A549 (cell line): ENCODE results near the gene SWAP70. TPM values are rescaled to one million over a fixed set of nuclear protein-coding genes. Genes with fewer than 3 reads are reported as not detected.

ENCODE experiments used
- ATAC-seq, 2 experiments: fragments of 200-7000 bp in 1 of 2; fragments of >200 bp in 1 of 2; cut with Nextera tagmentation in 1 of 2; cut with Tn5 transposase in 1 of 2; 3 replicates each; pipeline versions ENCODE4 v1.8.0 to v1.9.1; 2018 to 2020; ENCODE audit warnings: mild to moderate bottlenecking in 1 of 2, moderate library complexity in 1 of 2
- CTCF ChIA-PET: fragments of 300-600 bp; sonication (Branson Sonifier 250); formaldehyde crosslinking; extraction: SDS; loops from one replicate; lab custom pipeline; 2021; ENCODE audit warnings: antibody characterized with exemption, inconsistent platforms; lab: Yijun Ruan, JAX
- POLR2A ChIA-PET: fragments of 350-600 bp; formaldehyde crosslinking; extraction: SDS; loops from one replicate; lab custom pipeline; 2021; ENCODE audit warnings: antibody characterized with exemption, inconsistent platforms; lab: Yijun Ruan, JAX
- DNase-seq, 2 experiments: peaks; one replicate each; pipeline versions ENCODE4 v3.0.0 to v3.0.0-alpha.2; 2011 to 2016; ENCODE audit warnings: low read depth in 1 of 2, low spot score in 1 of 2
- FAIRE-seq: peaks from 2 replicates; lab custom pipeline; 2011; peaks lifted over from hg19 to GRCh38; lab: Jason Lieb, UNC
- H3K27ac ChIP-seq, 2 experiments: fragments of >200 bp; sonication (Bioruptor Twin); formaldehyde crosslinking; 3 replicates each; pipeline ENCODE4 v1.5.1; 2016 to 2017
- H3K4me1 ChIP-seq: fragments of >200 bp; sonication (Bioruptor Twin); formaldehyde crosslinking; 3 replicates; pipeline ENCODE4 v1.6.1; 2016
- H3K4me2 ChIP-seq: fragments of >200 bp; sonication (Bioruptor Twin); formaldehyde crosslinking; 3 replicates; pipeline ENCODE4 v1.6.1; 2016
- H3K4me3 ChIP-seq: fragments of >200 bp; sonication (Bioruptor Twin); formaldehyde crosslinking; 3 replicates; pipeline ENCODE4 v1.5.1; 2016
- H3K9me3 ChIP-seq: fragments of >200 bp; sonication (Bioruptor Twin); formaldehyde crosslinking; 3 replicates; pipeline ENCODE4 v1.6.1; 2016
- ATOH8 ChIP-seq: fragments of 250-450 bp; sonication (Bioruptor Pico); IDR thresholded peaks from 2 replicates; pipeline ENCODE4 v1.5.0; 2020; ENCODE audit warnings: low read depth, mild to moderate bottlenecking, moderate library complexity
- BCL3 ChIP-seq: fragments of >200 bp; sonication (Bioruptor Twin); formaldehyde crosslinking; IDR thresholded peaks from 3 replicates; pipeline ENCODE4 v1.6.1; 2016
- EHMT2 ChIP-seq: fragments of 200-600 bp; sonication (generic); IDR thresholded peaks from 2 replicates; pipeline ENCODE4 v1.6.1; 2016; ENCODE audit warnings: antibody characterized with exemption, low read depth, mild to moderate bottlenecking, moderate library complexity
- ELK1 ChIP-seq: fragments of 150-350 bp; IDR thresholded peaks from 2 replicates; pipeline ENCODE4 v1.6.1; 2014; ENCODE audit warnings: low read depth, mild to moderate bottlenecking, low read length
- FOSL2 ChIP-seq, 2 experiments: fragments of 450-650 bp in 1 of 2; fragments of >200 bp in 1 of 2; sonication (Bioruptor Twin) in 1 of 2; formaldehyde crosslinking; IDR thresholded peaks; 2 replicates each; pipeline versions ENCODE4 v1.5.0 to v1.6.1; 2016 to 2020; ENCODE audit warnings: mild to moderate bottlenecking in 1 of 2, moderate library complexity in 1 of 2
- HES2 ChIP-seq: fragments of >200 bp; sonication (Bioruptor Twin); formaldehyde crosslinking; IDR thresholded peaks from 2 replicates; pipeline ENCODE4 v1.6.1; 2016
- HMGXB4 ChIP-seq: fragments of 250-450 bp; sonication (Bioruptor Pico); IDR thresholded peaks from 2 replicates; pipeline ENCODE4 v1.5.0; 2021; ENCODE audit warnings: mild to moderate bottlenecking, moderate library complexity, borderline replicate concordance
- MAFK ChIP-seq: fragments of 450-650 bp; IDR thresholded peaks from 2 replicates; pipeline ENCODE4 v1.6.1; 2014; ENCODE audit not compliant: partially characterized antibody
- NPAS2 ChIP-seq: fragments of 250-450 bp; sonication (Bioruptor Pico); IDR thresholded peaks from 2 replicates; pipeline ENCODE4 v1.8.0; 2022; ENCODE audit warnings: mild to moderate bottlenecking, moderate library complexity, borderline replicate concordance
- POLR2AphosphoS2 ChIP-seq: conservative IDR thresholded peaks from 2 replicates; pipeline ENCODE4 v1.6.1; 2012; ENCODE audit warnings: low read length, improper control_type of control experiment, inconsistent platforms
- RCOR1 ChIP-seq: fragments of 150-350 bp; IDR thresholded peaks from 2 replicates; pipeline ENCODE4 v1.6.1; 2014; ENCODE audit warnings: antibody characterized with exemption, low read length, low read depth
- REST ChIP-seq: fragments of 200-600 bp; sonication (generic); IDR thresholded peaks from 2 replicates; pipeline ENCODE4 v1.6.1; 2016; ENCODE audit warnings: antibody characterized with exemption, mild to moderate bottlenecking, moderate library complexity
- SMC3 ChIP-seq: fragments of >200 bp; sonication (Bioruptor Twin); formaldehyde crosslinking; IDR thresholded peaks from 3 replicates; pipeline ENCODE4 v1.6.1; 2018; ENCODE audit warnings: inconsistent platforms
- WGBS: methylation state at CpG from one replicate; pipeline ENCODE4 v1.1.6; 2017; ENCODE audit errors: missing lambda C conversion rate; 5-methylcytosine and 5-hydroxymethylcytosine counted together
- polyA plus RNA-seq, 4 experiments: library from polyadenylated mRNA; depleted of rRNA in 3 of 4; stranded (reverse); fragments of >200 nt; fragmentation: RNase III in 1 of 4; extraction: RNeasy Plus Mini Kit Qiagen cat#74134 plus additional on column Dnase treatment in 1 of 4; gene quantifications; 2 replicates in 3 of 4; 3 replicates in 1 of 4; pipeline ENCODE4 v1.2.3, GENCODE V29; 2011 to 2017

Gene SWAP70
- polyA plus RNA-seq, 2 of the 4 experiments (the other 2 are of a cell fraction): 24.5 to 25.5 TPM

- Histone ChIP-seq H3K9me3 (no peaks in the 10 kb centered on the region), H3K4me2 (no peak overlapping the region), H3K27ac (no peak overlapping the region), H3K4me3 (no peak overlapping the region), H3K4me1 (peaks cover 18% of the 10 kb centered on the region)
- ChIA-PET POLR2A (no interaction called here), CTCF (interaction anchor here (0.6 to 8.3 kb wide), 6 partner anchors 10 to 561 kb away, joined by 3 to 100 read pairs (median 4); no protein-coding TSS in a partner anchor)
- TF ChIP-seq ATOH8: no peak
- no peak for TF ChIP-seq REST
- no peak for TF ChIP-seq EHMT2
- no peak for FAIRE-seq
- no peak for ATAC-seq
- DNase-seq: no peak
- WGBS: 85% methylated on average over 7 of the region's 7 CpGs
Measured at GRCh38 chr11:9745411-9746211, 81.7 kb downstream of the SWAP70 start.

GRCh38 chr11:9747229-9747628 is 83.4 kb downstream of the SWAP70 start:
- H3K9me3 ChIP-seq: no peaks in the 10 kb centered on the region
- ATAC-seq (no peak), FAIRE-seq (no peak)
- H3K27ac ChIP-seq: no peak overlapping the region
- CTCF ChIA-PET: interaction anchor here (0.7 to 8.3 kb wide), 22 partner anchors 9 to 581 kb away, joined by 3 to 100 read pairs (median 5); partner anchors contain the start of genes ADM and WEE1
- H3K4me3 ChIP-seq: no peak overlapping the region
- POLR2A ChIA-PET: interaction anchor here (0.6 to 2.7 kb wide), 2 partner anchors 134 to 1004 kb away, joined by 3 to 14 read pairs; partner anchors contain the start of gene CTR9
- WGBS: 89% methylated on average over 1 of the region's 1 CpG
- peaks cover 10% of the 10 kb centered on the region for H3K4me1 ChIP-seq
- no peak for TF ChIP-seq ELK1
- no peak for TF ChIP-seq RCOR1
- no peak for TF ChIP-seq POLR2AphosphoS2
- no peak for TF ChIP-seq FOSL2 (IDR thresholded peaks at IDR 0.05)
- no peak for TF ChIP-seq FOSL2 (CRISPR knock-in tag; IDR thresholded peaks at IDR 0.05)
- TF ChIP-seq ATOH8: no peak
- TF ChIP-seq MAFK: no peak
- TF ChIP-seq HMGXB4 (CRISPR knock-in tag): no peak
- no peak for TF ChIP-seq HES2
- TF ChIP-seq BCL3: no peak
- no peak for TF ChIP-seq NPAS2
- no peak for TF ChIP-seq SMC3
- TF ChIP-seq, all 56 proteins: peak for 0
- no peak for DNase-seq
- H3K4me2 ChIP-seq: no peak overlapping the region
